B cell (primary cell): Measurements from ENCODE around the gene TGFBI. TPM values are rescaled to one million over a fixed set of nuclear protein-coding genes. Genes with fewer than 3 reads are reported as not detected.

Experiments used
- ATAC-seq: fragments of 200-7000 bp; cut with Tn5 transposase; one replicate; pipeline ENCODE4 v1.10.0; 2021; ENCODE audit warnings: low read depth, mild to moderate bottlenecking, moderate number of reproducible peaks, moderate library complexity
- CTCF ChIA-PET: fragments of 350-600 bp; sonication (Branson Sonifier 250); formaldehyde crosslinking; loops from one replicate; lab custom pipeline; 2021; ENCODE audit warnings: antibody characterized with exemption, inconsistent platforms; lab: Charles Lee
- POLR2A ChIA-PET: fragments of 350-600 bp; sonication (Branson Sonifier 250); formaldehyde crosslinking; loops from one replicate; lab custom pipeline; 2021; ENCODE audit warnings: antibody characterized with exemption; lab: Charles Lee
- DNase-seq: peaks from one replicate; pipeline ENCODE4 v3.0.0; 2013
- H2AFZ ChIP-seq: 2 replicates; pipeline ENCODE4 v1.6.1; 2012; ENCODE audit warnings: mild to moderate bottlenecking, low read depth, low read length; ENCODE audit not compliant: insufficient read depth, poor library complexity, severe bottlenecking
- H3K27ac ChIP-seq, 2 donors: 1 replicate in 1 of 2; 2 replicates in 1 of 2; pipeline ENCODE4 v1.5.1; 2012 to 2013; ENCODE audit warnings: low read length in 2 of 2, mild to moderate bottlenecking in 2 of 2, moderate library complexity in 1 of 2
- H3K27me3 ChIP-seq, 4 experiments: fragments of 200-600 bp in 1 of 4; sonication (generic) in 1 of 4; replicated peaks in 1 of 4; 1 replicate in 2 of 4; 2 replicates in 2 of 4; pipeline versions ENCODE4 v1.6.1 to v1.7.0; 2013 to 2016; ENCODE audit warnings: low read length in 3 of 4, mild to moderate bottlenecking in 2 of 4, mixed read lengths in 1 of 4, moderate library complexity in 1 of 4; ENCODE audit not compliant: insufficient read depth in 4 of 4, control insufficient read depth in 3 of 4; ENCODE audit errors: control extremely low read depth in 1 of 4
- H3K36me3 ChIP-seq, 2 experiments: replicated peaks in 1 of 2; 1 replicate in 1 of 2; 2 replicates in 1 of 2; pipeline versions ENCODE4 v1.6.1 to v1.7.1; 2013; ENCODE audit warnings: low read length in 1 of 2; ENCODE audit not compliant: insufficient read depth in 2 of 2, control insufficient read depth in 1 of 2; ENCODE audit errors: control extremely low read depth in 1 of 2, extremely low read depth in 1 of 2
- H3K4me1 ChIP-seq, 2 donors: fragments of 200-600 bp in 1 of 2; sonication (generic) in 1 of 2; 1 replicate in 1 of 2; 2 replicates in 1 of 2; pipeline versions ENCODE4 v1.5.1 to v1.6.1; 2013 to 2017; ENCODE audit warnings: low read length in 2 of 2; ENCODE audit not compliant: control insufficient read depth in 2 of 2, insufficient read depth in 2 of 2
- H3K4me2 ChIP-seq: replicated peaks from 2 replicates; pipeline ENCODE3; 2012; ENCODE audit warnings: mild to moderate bottlenecking, low read depth, low read length; ENCODE audit not compliant: poor library complexity, severe bottlenecking
- H3K4me3 ChIP-seq, 5 experiments: fragments of 200-600 bp in 1 of 5; sonication (generic) in 1 of 5; 1 replicate in 3 of 5; 2 replicates in 2 of 5; pipeline versions ENCODE4 v1.5.1 to v1.7.0; 2011 to 2016; ENCODE audit warnings: low read length in 4 of 5, mild to moderate bottlenecking in 4 of 5, low read depth in 2 of 5, control low read depth in 1 of 5, moderate library complexity in 1 of 5; ENCODE audit not compliant: insufficient read depth in 1 of 5; ENCODE audit errors: control extremely low read depth in 1 of 5, extremely low read depth in 1 of 5
- H3K79me2 ChIP-seq: fragments of 200-600 bp; sonication (generic); one replicate; pipeline ENCODE4 v1.6.0; 2016; ENCODE audit warnings: low read length; ENCODE audit not compliant: control insufficient read depth, insufficient read depth
- H3K9ac ChIP-seq: fragments of 200-600 bp; sonication (generic); 2 replicates; pipeline ENCODE4 v1.6.1; 2017; ENCODE audit warnings: mild to moderate bottlenecking, low read length, moderate library complexity
- H3K9me3 ChIP-seq, 3 donors: one replicate each; pipeline versions ENCODE4 v1.6.1 to v1.7.1; 2013; ENCODE audit warnings: low read length in 2 of 3; ENCODE audit not compliant: control insufficient read depth in 2 of 3, insufficient read depth in 1 of 3; ENCODE audit errors: control extremely low read depth in 1 of 3
- H4K20me1 ChIP-seq: 2 replicates; pipeline ENCODE4 v1.6.0; 2012; ENCODE audit warnings: mild to moderate bottlenecking, low read length; ENCODE audit not compliant: insufficient read depth, control insufficient read depth, poor library complexity, severe bottlenecking
- H3K27ac Mint-ChIP-seq: one replicate; pipeline ENCODE4 v1.8.0; 2021; ENCODE audit warnings: mixed read lengths
- H3K27me3 Mint-ChIP-seq: one replicate; pipeline ENCODE4 v1.8.0; 2021; ENCODE audit warnings: mixed read lengths
- H3K4me1 Mint-ChIP-seq: one replicate; pipeline ENCODE4 v1.8.0; 2021; ENCODE audit warnings: mixed read lengths
- H3K4me3 Mint-ChIP-seq: one replicate; pipeline ENCODE4 v1.8.0; 2021; ENCODE audit warnings: mixed read lengths
- H3K9me3 Mint-ChIP-seq: one replicate; pipeline ENCODE4 v1.8.0; 2022; ENCODE audit warnings: mixed read lengths; ENCODE audit not compliant: insufficient read depth
- EZH2 ChIP-seq: IDR thresholded peaks from 2 replicates; pipeline ENCODE4 v1.6.1; 2012; ENCODE audit warnings: borderline replicate concordance, low read depth, mild to moderate bottlenecking, moderate library complexity, low read length; ENCODE audit not compliant: insufficient read depth, poor library complexity, severe bottlenecking
- WGBS: methylation state at CpG from one replicate; pipeline ENCODE4 v1.1.5; 2013; ENCODE audit warnings: missing lambda C conversion rate; ENCODE audit not compliant: insufficient coverage; 5-methylcytosine and 5-hydroxymethylcytosine counted together
- intact Hi-C: fragments of 100-400 bp; cut with micrococcal nuclease; formaldehyde crosslinking; loops from one replicate; pipeline ENCODE4 v1.10.0; 2022
- polyA plus RNA-seq: library from polyadenylated mRNA; depleted of rRNA; stranded (reverse); fragments of >200 nt; gene quantifications from 2 replicates; pipeline ENCODE4 v1.2.3, GENCODE V29; 2012
- total RNA-seq, 2 donors: library from RNA; stranded (reverse); fragments of 120-200 nt in 1 of 2; gene quantifications; 1 replicate in 1 of 2; 2 replicates in 1 of 2; pipeline versions ENCODE4 v1.2.3 to v1.2.4, GENCODE V29; 2013 to 2022
- TF ChIP-seq, protein P1 (sequence below): fragments of 200-600 bp; IDR thresholded peaks from one replicate; pipeline ENCODE4 v1.8.0; 2022; ENCODE audit warnings: antibody characterized with exemption, mild to moderate bottlenecking

TGFBI gene
- total and polyA plus RNA-seq, 2 donors (not counting 1 experiment from before 2014, with no cell fraction given): 3.7 to 4.5 TPM

DNA sequence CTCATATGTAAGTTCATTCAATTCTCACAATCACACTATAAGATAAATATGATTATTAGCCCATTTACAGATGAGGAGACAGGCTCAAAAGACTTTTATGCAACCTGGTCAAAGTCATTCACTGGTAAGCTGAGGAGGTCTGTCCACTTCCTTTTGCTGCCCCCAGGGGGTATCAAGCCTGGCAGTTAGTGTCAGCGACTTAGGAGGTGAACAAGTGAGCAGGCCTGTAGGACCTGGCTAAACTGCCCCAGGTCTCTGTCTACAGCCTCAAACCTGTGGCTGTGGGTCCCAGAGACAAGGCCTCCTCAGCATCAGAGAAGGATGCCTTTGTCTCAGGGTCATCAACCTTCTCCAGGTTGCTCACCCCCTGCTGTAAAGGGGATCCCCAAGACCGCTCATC is 10.4 kb downstream of the TGFBI start:
- DNase-seq: no peak

DNA sequence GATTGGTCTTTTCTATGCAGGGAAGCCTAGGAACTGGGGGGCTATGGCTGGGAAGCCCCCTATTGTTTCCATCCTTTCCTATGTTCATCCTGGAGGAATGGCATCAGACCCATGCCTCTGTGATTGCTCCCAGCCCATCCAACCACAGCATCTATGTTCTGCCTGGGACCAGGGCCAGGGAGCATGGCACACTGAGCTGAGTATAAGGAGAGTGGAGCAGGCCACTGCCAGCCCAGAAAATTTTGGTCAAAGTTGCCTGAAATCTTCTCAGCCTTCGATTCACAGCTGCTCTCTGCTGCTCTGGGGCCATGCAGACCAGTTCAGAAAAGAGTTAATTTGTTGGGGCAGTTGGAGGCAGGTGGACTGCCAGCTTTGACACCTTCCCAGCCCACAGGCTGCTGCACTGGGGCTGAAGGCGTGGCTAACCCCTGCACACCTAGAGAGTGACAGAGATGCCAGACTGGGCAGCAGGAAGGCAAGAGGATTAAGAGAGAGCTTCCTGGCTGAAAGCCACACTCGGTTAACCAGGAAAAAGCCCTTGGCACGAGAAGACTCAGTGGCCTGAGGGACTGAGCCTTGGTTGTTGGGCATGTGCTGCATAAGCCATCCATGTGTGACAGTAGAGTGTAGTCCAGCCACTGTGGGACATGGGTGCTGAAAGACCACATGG is 12.1 kb downstream of the TGFBI start:
- ChIA-PET POLR2A (no interaction called here), CTCF (no interaction called here)
- Mint-ChIP-seq H3K27ac (no peak overlapping the region), H3K4me3 (no peak overlapping the region), H3K27me3 (peaks cover 4% of the 10 kb centered on the region), H3K9me3 (peaks cover 1% of the 10 kb centered on the region), H3K4me1 (peaks cover 17% of the 10 kb centered on the region)
- no peaks in the 10 kb centered on the region for H3K36me3 ChIP-seq
- 56% methylated on average over 4 of the region's 4 CpGs for WGBS
- no peak for ATAC-seq
- H3K79me2 ChIP-seq: no peaks in the 10 kb centered on the region
- H3K4me1 ChIP-seq: peaks cover 13 to 14% of the 10 kb centered on the region in 2 donors
- TF ChIP-seq EZH2: no peak
- TF ChIP-seq, protein P1, sequence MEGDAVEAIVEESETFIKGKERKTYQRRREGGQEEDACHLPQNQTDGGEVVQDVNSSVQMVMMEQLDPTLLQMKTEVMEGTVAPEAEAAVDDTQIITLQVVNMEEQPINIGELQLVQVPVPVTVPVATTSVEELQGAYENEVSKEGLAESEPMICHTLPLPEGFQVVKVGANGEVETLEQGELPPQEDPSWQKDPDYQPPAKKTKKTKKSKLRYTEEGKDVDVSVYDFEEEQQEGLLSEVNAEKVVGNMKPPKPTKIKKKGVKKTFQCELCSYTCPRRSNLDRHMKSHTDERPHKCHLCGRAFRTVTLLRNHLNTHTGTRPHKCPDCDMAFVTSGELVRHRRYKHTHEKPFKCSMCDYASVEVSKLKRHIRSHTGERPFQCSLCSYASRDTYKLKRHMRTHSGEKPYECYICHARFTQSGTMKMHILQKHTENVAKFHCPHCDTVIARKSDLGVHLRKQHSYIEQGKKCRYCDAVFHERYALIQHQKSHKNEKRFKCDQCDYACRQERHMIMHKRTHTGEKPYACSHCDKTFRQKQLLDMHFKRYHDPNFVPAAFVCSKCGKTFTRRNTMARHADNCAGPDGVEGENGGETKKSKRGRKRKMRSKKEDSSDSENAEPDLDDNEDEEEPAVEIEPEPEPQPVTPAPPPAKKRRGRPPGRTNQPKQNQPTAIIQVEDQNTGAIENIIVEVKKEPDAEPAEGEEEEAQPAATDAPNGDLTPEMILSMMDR: no peak
- peaks cover 0 to 6% (median 0%) of the 10 kb centered on the region in 3 donors for H3K9me3 ChIP-seq
- no peak overlapping the region for H3K9ac ChIP-seq
- no peaks in the 10 kb centered on the region for H4K20me1 ChIP-seq
- no peak overlapping the region for H3K4me3 ChIP-seq
- intact Hi-C loops: no loop called here
- H3K27me3 ChIP-seq: no peaks in the 10 kb centered on the region
- no peak for DNase-seq
- H3K27ac ChIP-seq: no peak overlapping the region
- no peak overlapping the region for H2AFZ ChIP-seq
- no peak overlapping the region for H3K4me2 ChIP-seq

More for the DNA sequence above, 10.4 kb downstream of the TGFBI start:
- Mint-ChIP-seq H3K9me3 (peaks cover 1% of the 10 kb centered on the region), H3K4me1 (peaks cover 26% of the 10 kb centered on the region), H3K4me3 (no peak overlapping the region), H3K27me3 (peaks cover 4% of the 10 kb centered on the region), H3K27ac (no peak overlapping the region)
- no peak overlapping the region for H2AFZ ChIP-seq
- intact Hi-C loops: no loop called here
- no peak overlapping the region for H3K4me2 ChIP-seq
- H3K36me3 ChIP-seq: no peaks in the 10 kb centered on the region
- CTCF ChIA-PET: no interaction called here
- H3K4me3 ChIP-seq: no peak overlapping the region
- ATAC-seq: no peak
- H3K9me3 ChIP-seq: peaks cover 0 to 6% (median 0%) of the 10 kb centered on the region in 3 donors
- TF ChIP-seq, protein P1: no peak
- TF ChIP-seq EZH2: no peak
- H3K4me1 ChIP-seq: peaks cover 17 to 21% of the 10 kb centered on the region in 2 donors
- H3K27ac ChIP-seq: no peak overlapping the region
- POLR2A ChIA-PET: no interaction called here
- H3K27me3 ChIP-seq: no peaks in the 10 kb centered on the region
- WGBS: 88% methylated on average over 2 of the region's 2 CpGs
- no peaks in the 10 kb centered on the region for H4K20me1 ChIP-seq
- H3K9ac ChIP-seq: no peak overlapping the region
- no peaks in the 10 kb centered on the region for H3K79me2 ChIP-seq
